Erythroblast (primary cell): Measurements from ENCODE around the gene MAP4K1.

Experiments used
- GATA1 ChIP-seq: IDR thresholded peaks from 2 replicates; pipeline ENCODE4 v1.6.1; 2011; ENCODE audit warnings: low read depth, mild to moderate bottlenecking, control low read depth, low read length, moderate library complexity
- POLR2A ChIP-seq: IDR thresholded peaks from 2 replicates; pipeline ENCODE4 v1.6.1; 2011; ENCODE audit warnings: mild to moderate bottlenecking, low read length

DNA sequence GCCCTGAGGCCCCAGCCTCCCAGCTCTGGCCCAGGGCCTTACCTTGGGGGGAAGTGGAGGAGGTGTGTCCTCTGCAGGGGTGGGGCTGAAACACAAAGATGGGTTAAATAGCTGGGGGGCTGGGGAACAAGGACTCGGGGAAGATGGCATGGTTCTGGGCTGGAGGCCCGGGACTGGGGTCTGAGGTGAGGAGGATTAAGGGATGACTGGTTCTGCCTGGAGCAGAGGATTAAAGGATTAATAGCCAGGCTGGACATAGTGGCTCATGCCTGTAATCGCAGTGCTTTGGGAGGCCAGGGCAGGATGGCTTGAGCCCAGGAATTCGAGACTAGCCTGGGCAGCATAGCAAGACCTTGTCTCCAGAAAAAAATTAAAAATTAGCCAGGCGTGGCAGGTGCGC, 11.6 kb downstream of the MAP4K1 start:
- TF ChIP-seq POLR2A = no peak
- TF ChIP-seq GATA1 = no peak
